HG03039 (cell line): Measurements from ENCODE around the gene MUC4.
"Not testable (repeated sequence)": the region's sequence is repeated elsewhere in the genome, so short reads cannot be mapped to it uniquely, and the experiment has no call there.

Source experiments
- ATAC-seq: cut with Tn5 transposase; IDR thresholded peaks from one replicate; pipeline ENCODE4 v1.9.1; 2021; ENCODE audit warnings: mild to moderate bottlenecking, moderate library complexity; ENCODE audit not compliant: unreplicated experiment

Gene MUC4

GRCh38 chr3:195813916-195814640, 2.3 kb upstream of the MUC4 start:
- ATAC-seq, result no peak

- ATAC-seq, result no peak
Measured at GRCh38 chr3:195812366-195812765, 637 bp upstream of the MUC4 start.

GRCh38 chr3:195810455-195810845, 1.3 kb downstream of the MUC4 start:
- no peak for ATAC-seq

- no peak for ATAC-seq
Measured at GRCh38 chr3:195809796-195810454, 1.8 kb downstream of the MUC4 start.

- no peak for ATAC-seq
Measured at GRCh38 chr3:195809291-195809785, 2.4 kb downstream of the MUC4 start.

GRCh38 chr3:195808741-195809290, 2.9 kb downstream of the MUC4 start:
- ATAC-seq, result no peak

- ATAC-seq, result no peak
Measured at GRCh38 chr3:195807681-195808121, 4.0 kb downstream of the MUC4 start.

- no peak for ATAC-seq
Measured at GRCh38 chr3:195806916-195807231, 4.9 kb downstream of the MUC4 start.

GRCh38 chr3:195806211-195806915, 5.4 kb downstream of the MUC4 start:
- ATAC-seq, result no peak

GRCh38 chr3:195805588-195805987, 6.1 kb downstream of the MUC4 start:
- ATAC-seq, result not testable (repeated sequence)

- ATAC-seq, result no peak
Measured at GRCh38 chr3:195805181-195805580, 6.5 kb downstream of the MUC4 start.

GRCh38 chr3:195803289-195803908, 8.3 kb downstream of the MUC4 start:
- ATAC-seq, result no peak

- ATAC-seq, result no peak
Measured at GRCh38 chr3:195802795-195803194, 8.9 kb downstream of the MUC4 start.

GRCh38 chr3:195802261-195802701, 9.4 kb downstream of the MUC4 start:
- no peak for ATAC-seq

GRCh38 chr3:195801251-195802183, 10.2 kb downstream of the MUC4 start:
- ATAC-seq, result no peak

- no peak for ATAC-seq
Measured at GRCh38 chr3:195800240-195800639, 11.5 kb downstream of the MUC4 start.

- no peak for ATAC-seq
Measured at GRCh38 chr3:195796795-195797194, 14.9 kb downstream of the MUC4 start.

GRCh38 chr3:195794708-195795107, 17.0 kb downstream of the MUC4 start:
- ATAC-seq, result no peak

- ATAC-seq, result not testable (repeated sequence)
Measured at GRCh38 chr3:195792621-195793020, 19.1 kb downstream of the MUC4 start.

- ATAC-seq, result no peak
Measured at GRCh38 chr3:195790901-195791300, 20.8 kb downstream of the MUC4 start.
